DMS 273 (cell line): Measurements from ENCODE around the gene HDAC3.

ENCODE experiments used
- DNase-seq: peaks from one replicate; lab custom pipeline; 2025; ENCODE audit not compliant: unreplicated experiment; lab: John Stamatoyannopoulos, UW

Gene HDAC3

DNA sequence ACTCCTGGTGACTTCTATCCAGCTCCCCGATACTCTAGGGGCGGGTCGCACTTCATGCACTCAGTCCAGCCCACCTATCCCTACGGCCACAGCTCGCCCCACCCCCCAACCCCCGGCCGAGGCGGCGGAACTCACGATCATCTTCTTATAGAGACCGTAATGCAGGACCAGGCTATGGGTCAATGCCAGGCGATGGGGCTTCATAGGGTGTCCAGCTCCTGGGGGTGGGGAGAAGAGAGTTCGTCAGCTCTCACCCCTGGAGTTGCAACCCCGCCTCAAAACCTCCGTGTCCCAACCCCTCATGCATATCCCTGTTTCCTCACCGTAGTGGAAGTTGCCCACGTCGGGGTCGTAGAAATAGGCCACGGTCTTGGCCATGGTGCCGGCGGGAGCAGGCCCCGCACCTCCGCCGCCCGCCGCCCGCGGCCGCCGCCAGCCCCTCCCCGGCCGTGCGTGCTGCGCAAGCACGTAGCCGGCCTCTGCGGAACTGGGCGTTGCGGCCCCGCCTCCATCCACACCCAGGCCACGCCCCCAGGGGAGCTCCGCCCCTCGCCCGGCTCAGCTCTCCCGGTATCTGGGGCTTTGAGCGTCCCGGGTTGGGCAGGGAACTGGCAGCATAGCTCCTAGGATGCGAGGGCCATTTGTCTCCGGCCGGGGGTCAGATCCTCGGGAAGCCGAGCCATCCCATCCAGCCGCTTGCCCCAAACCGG is at the start of gene HDAC3, which contains the start of gene RELL2:
Gene HDAC3, minus strand, starts transcription at position 437 of the 710 bp plus-strand sequence. Its CDS starts 59 bp downstream, at position 378.
Gene RELL2, plus strand, starts transcription at position 585 of the 710 bp plus-strand sequence. CDS start 1,229 bp downstream, outside the sequence.
- peak; percentile 95 for DNase-seq

DNA sequence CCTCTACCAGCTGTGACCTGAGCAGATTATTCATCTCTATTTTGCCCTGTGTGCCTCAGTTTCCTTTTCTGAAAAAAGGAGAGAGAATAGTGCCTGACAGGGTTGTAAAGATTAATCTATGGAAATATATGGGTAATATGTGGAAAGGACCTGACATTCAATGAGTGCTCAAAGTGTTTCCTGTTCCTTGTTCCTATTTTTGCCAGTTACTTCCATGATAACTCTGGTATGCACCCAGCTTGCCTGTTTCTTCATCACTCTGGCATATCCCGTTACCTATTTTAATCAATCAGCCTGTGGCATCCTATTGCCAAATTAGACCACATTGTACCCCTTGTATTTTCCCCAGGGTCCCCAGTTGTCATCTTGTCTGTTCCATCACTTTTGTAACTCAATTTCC is 48.9 kb upstream of the HDAC3 start:
- no peak for DNase-seq

DNA sequence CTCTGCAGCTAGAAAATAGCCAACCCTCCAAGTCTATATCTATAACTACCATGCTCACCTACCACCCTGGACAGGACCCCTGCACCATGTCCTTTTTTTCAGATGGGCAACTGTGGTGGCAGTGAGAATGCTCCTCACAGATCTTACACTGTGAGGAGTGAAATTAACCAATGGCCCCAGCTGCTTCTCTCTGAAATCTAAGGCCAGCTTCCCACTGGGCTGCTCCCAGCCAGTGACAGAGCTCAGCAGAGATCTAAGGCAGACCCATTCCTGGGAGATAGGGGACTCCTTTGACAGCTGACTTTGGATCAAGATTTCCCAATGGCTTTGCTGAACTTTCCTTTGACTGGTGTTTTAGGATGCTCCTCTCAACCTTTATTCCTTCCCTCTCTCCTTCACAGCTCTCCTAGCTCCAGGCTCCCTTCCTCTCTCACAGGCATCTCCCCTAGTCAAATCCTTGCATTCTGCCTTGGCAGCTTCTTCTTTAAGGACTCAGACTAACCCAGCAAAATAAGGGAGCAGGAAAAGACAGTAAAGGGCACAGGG is 47.0 kb upstream of the HDAC3 start:
- peak; percentile 12 for DNase-seq

DNA sequence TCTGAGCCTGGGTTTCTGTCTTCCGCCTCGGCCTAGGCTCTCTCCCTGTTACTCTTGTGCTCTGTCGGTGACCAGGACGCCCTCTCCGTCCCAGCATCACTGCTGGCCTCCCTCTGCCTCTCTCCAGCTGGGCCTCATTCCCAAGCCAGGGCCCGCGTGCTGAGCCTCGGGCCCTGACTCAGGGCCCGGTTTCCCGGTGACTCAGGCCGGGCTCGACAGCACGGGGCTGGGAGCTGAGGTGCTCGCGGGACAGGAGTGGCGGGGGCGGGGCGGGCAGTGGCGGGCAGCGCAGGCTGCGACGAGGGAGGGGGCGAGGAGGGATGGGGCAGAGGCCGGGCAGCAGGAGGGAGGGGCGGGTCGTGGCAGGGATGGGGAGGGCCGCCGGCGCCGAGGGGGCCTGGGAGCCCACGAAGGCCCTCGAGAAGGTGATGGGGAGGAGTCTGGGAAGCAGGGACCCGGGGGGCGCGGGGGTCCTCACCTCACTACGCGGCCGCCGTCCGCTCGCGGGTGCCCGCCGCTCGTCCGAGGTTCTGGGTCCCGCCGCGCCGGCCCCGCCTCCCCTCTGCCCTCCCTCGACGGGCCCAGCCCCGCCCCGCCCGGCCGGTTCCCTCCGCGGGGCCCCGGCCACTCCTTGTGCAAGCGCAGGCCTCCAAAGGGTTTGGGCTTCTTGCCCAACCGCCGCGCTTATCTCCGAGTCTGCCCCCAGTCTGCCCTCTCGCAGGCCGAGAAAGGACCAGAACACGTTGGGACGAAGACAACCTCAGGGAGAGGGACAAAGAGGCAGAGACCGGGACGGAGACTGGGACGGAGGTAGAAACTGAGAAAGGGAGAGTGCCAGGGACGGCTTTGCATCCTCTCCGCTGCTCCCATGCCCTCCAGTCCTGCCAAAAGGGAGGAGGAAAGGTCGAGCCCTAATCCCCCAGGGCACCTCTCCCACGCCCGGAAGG is 45.3 kb upstream of the HDAC3 start, which contains the start of gene ARAP3:
Gene ARAP3, minus strand, starts transcription at position 536 of the 947 bp plus-strand sequence. CDS start 1,744 bp downstream, outside the sequence.
- peak; percentile 76 for DNase-seq

DNA sequence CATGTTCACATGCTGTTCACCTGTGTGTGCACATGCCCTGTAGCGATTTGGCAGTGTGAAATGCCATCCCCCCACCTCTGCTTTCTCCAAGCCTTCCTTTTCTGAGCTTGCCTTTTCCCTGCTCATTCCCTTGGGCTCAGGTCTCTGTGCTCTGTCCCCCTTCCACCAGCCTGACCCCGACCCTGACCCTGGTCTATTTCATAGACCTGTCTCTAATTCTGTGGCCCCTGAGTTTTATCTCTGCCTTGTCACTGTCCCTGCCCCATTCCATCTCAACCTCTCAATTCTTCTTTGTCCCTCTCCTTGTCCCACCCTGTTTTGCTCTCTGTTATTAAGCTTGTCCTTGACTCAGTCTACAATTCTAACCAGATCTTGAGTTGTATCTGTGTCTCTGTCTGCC is 44.6 kb upstream of the HDAC3 start:
- DNase-seq, result no peak

DNA sequence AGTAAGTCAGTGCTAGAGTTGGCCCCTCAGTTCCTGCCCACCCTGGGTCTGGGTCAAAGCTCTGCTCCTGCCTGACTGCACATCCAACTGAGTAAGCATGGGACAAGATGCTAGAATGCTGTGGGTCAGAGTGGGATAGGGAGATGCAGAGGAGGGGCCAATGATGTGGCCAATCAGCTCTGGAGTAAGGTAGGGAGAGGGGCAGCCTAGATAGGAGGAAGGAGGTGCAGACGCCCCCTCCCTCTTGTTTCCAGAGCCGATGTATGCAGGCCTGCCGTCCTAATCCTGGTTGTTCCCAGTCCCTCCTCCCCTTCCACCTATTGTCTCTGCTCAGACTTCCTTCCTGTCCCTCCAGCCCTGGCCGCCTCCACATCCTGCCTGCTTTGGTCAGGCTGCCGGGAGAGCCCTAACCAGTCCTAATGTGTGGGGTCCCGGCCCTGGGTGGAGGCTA is 44.1 kb upstream of the HDAC3 start:
- DNase-seq, result no peak

DNA sequence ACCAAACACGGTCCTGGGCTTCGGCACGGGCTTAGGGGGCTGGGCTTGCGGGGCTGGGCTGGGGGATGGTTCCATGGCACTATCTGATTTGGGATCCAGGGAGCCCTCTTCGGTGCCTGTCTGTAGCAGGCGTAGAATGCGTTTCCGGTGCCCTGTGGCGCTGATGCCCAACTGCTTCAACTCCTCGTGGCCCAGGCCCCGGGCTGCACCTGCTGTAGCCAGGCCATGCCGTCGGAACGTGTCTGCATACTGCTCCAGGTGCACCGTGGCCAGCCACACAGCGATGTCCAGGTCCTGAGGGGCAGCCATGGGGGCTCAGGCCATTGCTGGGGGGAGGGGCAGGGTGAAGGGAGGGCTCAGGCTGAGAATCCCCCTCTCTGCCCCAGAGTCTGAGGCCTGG is 43.5 kb upstream of the HDAC3 start:
- no peak for DNase-seq

DNA sequence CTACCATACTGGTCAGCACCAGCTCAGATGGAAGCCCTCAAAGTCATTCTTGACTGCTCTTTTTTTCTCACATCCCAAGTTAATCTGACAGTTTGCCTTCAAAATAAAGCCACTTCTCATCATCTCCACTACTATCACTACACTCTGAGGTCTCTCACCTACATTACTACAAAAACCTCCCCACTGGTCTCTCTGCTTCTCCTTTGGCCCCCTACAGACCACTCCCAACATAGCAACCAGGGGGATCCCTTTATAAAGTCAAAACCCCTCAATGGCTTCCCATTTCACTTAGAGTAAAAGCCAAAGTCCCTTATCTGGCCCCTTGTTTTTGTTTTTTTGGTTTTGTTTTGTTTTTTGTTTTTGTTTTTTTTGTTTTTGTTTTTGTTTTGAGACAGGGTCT is 40.8 kb upstream of the HDAC3 start:
- DNase-seq, result peak; percentile 67

DNA sequence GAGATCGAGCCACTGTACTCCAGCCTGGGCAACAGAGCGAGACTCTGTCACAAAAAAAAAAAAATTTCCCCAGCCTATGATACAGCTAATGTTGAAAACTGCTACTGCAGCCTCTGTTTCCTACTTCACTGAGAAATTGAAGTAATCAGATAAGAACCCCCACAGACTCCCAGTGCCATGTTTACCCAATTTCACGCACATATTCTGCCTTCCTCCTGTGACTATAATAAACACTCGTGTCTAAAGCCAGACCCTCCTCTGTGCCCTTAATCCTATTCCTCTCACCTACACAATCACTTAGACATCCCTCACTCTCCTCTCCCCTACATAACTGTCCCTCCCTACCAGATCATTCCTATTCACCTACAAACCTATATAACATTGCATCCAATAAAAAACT is 39.0 kb upstream of the HDAC3 start:
- DNase-seq, result no peak

DNA sequence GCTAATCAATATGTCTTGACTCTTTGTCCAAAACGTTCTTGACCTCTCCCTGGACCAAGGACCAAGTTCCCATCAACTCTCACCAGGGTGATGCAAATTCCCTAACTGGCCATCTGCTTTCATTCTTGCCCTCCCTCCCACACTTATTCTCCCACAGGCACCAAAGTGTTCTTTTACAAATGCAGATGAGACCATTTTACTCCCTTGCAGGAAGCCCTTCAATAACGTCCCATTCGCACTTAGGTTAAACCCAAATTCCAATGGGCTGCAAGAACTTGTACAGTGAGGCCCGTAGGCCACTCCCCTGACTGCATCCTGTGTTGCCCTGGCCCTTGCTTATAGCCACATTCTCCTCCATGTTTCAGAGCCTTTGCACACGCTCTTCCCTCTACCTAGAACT is 38.1 kb upstream of the HDAC3 start:
- no peak for DNase-seq

DNA sequence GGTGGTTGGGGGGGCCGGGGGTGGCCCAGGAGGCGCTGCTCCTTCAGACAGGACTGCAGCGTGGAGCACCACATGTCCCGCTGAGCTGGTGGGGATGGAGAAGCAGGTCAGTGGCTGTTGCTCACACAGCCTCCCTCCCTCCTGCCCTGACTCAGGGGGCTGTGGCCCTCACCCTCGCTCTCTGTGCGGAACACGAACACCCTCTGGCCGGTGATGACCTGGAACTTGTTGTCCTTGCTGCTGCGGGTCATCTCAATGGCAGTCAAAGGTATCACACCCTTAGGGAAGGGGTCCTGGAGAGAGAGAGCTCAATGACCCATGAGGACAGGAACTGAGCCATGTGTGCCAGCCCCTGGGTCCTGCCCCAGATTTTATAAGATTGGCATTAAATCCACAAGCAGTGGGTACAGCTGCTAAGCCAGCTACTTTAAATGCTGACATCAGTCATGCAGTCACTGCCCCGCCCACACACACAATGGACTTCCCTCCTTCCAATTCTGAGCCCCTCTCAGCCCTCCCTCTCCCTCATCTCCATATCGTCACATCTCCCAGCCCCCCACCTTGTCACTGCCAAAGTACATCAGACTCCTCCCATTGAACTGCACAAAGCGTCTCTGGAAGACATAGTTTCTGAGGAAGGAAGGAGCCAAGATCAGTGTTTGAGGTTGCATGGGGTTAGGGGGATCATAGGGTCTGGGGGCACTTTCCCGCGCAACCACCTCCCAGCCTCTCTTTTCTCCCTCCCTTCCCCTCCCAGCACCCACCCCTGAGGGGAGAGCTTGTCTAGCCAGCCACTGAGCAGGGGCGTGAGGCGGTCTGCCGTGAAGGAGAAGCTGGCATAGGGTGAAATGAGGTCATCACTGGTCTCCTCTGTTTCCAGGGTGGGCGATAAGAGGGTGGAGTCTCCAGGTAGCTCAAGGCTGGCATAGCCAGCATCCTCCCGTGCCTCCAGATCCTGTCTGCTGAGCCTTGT is 36.5 kb upstream of the HDAC3 start:
- peak; percentile 25 for DNase-seq

DNA sequence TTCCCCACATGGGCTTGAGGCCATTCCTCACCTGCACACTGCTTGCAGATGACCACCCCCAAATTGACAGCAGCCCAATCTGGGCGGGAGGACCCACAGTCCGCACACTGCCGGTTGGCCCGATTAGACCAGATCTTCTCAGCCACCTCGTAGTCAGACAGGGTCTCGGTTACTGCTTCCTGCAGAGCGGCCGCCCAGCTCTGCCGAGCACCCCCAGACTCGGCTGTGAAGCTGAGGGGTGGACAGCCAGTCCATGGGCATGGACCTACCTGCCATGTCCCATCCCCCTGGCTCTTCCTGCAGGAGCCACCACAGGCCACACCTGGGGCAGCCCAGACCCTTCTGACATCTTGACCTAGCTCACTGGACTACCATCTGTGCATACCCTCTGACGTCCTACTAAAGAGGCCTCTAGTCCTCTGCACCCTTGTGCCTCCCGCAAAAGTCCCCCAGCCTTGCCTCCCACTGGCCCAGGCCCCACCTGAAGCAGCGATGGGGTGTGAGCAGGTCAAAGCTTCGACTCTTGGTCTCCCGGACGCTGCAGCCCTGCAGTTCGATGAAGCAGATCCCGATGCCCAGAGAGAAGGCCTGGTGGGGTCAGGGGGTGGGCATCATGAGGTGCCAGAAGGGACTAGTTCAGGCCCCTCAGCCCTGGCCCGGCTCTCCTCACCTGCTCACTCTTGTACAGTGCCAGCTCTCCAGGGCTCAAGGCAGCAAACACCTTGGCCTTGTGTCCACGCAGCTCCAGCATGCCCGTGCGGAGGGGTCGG is 35.6 kb upstream of the HDAC3 start:
- DNase-seq, result no peak

DNA sequence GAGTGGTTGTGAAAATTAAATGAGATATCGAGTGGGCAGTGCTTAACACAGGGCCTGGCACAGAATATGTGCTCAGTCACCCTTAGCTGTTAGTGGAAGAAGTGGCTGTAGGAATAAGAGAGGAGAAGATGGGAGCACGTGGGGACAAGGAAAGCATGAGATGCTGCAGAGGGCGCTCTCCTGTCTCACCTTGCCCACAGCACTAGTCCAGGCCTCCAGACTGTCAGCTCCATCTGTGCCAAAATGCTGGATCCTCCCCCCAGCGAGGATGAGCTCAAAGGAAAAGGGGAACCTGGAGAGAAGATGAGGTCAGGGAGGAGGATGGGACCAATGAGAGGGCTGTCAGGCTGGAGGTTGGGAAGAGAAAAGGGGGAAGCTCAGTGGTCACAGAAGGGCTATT is 32.9 kb upstream of the HDAC3 start:
- peak; percentile 40 for DNase-seq

DNA sequence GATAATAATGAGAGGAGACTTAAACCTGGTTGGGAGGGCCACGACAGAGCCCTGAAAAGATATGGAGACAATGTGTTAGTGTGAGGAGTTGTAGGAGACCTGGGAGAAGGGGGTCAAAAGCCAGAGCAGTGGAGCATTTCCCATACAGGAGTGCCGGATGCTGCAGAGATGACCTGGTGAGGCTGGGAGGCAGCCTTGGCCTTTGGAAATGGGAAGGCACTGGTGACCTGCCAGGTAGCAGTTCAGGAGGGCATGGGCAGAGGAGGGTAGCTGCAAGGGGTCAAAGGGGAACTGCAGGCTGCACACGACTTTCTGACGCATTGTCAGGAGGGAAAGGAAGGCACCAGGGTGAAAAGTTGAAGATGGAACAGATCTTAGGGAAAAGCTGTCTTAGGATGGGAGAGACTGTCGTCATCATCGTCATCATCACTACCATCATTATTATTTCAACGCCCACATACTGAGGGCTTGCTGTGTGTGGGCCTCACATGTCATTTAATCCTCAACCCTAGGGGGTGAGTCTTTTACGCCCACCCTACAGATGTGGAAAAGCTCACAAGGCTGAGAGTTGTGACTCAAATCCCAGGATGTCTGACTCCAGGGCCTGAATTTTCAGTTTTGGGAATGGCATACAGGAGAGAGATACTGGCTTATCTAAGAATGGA is 32.1 kb upstream of the HDAC3 start:
- DNase-seq, result no peak

DNA sequence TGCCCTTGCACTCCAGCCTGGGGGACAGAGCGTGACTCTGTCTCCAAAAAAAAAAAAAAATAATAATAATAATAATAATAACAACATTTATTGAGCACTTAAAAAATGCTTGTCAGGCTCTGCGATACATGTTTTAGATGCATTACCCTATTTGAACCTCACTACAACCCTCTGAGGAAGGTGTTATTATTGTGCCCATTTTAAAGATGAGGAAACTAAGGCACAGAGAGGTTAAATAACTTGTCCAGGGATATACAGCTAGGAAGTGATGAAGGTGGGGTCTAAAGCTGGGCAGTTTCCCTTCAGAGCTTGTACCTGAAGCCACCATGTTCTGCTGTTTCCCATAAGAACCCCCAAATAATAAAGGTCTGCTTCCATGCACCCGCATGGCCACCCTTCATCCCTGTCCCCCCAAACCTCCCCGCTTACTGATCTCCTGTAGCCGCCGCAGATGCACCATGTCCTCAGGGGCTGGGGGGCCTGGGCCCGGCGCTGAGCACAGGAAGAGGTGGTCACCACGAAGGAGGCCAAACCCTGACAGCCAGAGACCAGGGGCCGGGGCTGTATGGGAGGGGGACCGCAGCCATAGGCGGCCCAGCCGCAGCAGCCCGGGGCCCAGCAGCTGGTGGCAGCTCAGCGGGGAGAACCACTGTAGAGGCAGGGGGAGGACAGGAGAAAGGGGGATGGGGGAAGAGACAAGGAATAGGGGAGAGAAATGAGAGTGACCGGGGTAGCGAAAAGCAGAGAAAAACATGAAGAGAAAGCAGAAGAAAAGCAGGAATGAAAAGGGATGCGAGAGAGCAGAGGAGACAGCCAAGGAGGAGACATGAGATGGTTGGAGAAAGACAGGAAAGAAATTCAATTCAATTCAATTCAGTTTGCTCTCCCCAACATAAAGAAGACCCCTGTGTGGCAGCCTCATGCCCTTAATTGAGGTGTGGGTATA is 29.6 kb upstream of the HDAC3 start:
- no peak for DNase-seq

DNA sequence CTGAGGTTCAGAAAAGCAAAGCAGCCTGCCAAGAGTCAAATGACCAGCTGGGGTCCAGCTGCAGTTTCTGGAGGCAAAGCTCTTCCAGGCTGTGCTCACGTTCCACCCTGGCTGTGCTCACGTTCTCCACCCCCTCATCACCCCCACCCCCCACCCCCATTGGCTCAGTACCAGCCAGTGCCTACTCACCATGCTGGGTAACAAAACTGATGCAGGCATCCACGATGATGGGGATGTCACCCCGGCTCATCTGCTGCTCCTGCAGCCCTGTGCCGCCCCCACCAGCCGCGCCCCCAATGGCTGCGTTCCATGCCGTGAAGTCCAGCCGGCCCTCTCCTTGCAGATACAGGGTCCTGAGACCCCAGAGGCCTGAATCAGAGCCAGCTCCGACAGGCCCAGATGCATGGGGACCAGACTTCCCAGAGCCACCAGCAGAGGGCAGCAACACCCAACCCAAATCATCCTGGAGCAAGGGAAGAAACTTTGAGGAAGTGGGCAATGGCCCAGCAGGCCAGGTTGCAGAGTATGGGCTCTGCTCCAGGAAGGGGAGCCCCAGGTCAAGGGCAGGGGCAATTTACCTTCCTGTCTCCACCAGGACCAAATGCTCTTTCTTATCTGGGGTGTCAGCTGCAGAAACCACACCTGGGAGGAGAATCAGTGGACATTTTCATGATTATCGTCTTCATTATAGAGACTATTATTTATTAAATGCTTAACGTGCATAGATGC is 28.2 kb upstream of the HDAC3 start:
- peak; percentile 89 for DNase-seq

DNA sequence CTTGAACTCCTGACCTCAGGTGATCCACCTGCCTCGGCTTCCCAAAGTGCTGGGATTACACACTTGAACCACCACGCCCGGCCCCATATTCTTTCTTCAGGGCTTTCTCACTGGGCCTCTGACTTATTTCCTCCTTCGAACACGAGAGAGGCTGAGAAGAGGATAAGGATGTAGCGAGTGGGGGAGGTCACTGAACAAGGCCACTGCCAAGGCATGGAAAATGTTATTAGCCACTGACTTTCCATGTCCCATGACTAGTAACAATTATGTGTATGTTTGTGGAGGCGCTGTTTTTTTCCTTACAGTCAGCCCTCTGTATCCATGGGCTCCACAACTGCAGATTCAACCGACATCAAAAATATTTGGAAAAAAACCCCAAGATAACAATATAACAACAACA is 26.9 kb upstream of the HDAC3 start:
- no peak for DNase-seq
